ENCODE results near the gene NOP16.
"Not testable (repeated sequence)": the region's sequence is repeated elsewhere in the genome, so short reads cannot be mapped to it uniquely, and the experiment has no call there.

NOP16 gene

DNA sequence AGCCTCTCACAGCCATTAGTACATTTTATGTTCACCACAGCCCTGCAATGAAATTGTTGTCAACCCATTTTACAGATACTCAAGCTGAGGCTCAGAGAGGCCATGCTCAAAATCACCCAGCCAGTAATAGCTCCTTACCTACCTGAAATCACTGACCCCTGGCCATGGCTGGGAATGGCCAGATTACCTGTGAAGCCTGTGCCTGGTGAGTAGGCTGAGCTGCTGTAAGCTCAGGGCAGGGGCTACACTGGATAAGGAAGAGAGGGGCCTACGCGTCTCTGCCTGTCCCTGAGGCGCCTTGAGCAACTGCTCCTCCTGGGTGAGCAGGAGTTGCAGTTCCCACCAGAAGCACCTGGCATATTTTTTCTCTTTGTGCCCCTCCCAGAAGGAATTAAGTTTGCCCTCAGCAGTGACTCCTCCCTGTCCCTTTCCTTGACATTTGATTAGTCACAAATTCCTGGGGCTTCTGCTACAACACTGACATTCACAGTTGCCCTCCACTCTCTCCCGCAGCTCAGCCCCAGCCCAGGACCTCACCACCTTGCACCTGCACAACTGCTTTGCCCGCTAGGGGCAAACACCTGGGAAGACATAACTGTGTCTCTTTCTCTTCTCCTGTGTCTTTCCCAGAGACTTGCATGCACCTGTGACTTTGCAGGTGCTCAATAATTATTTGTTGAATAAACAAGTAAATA, 22.2 kb upstream of the NOP16 start:
- H3K4me3 ChIP-seq (ENCODE audit: control insufficient read depth, low read depth, low read length): no peak overlapping the region
- no peak for DNase-seq (ENCODE audit: low read depth)
- TF ChIP-seq, protein P1, sequence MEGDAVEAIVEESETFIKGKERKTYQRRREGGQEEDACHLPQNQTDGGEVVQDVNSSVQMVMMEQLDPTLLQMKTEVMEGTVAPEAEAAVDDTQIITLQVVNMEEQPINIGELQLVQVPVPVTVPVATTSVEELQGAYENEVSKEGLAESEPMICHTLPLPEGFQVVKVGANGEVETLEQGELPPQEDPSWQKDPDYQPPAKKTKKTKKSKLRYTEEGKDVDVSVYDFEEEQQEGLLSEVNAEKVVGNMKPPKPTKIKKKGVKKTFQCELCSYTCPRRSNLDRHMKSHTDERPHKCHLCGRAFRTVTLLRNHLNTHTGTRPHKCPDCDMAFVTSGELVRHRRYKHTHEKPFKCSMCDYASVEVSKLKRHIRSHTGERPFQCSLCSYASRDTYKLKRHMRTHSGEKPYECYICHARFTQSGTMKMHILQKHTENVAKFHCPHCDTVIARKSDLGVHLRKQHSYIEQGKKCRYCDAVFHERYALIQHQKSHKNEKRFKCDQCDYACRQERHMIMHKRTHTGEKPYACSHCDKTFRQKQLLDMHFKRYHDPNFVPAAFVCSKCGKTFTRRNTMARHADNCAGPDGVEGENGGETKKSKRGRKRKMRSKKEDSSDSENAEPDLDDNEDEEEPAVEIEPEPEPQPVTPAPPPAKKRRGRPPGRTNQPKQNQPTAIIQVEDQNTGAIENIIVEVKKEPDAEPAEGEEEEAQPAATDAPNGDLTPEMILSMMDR (conservative IDR thresholded peaks at IDR 0.05; ENCODE audit: control insufficient read depth, insufficient read depth, low read depth, low read length): no peak

DNA sequence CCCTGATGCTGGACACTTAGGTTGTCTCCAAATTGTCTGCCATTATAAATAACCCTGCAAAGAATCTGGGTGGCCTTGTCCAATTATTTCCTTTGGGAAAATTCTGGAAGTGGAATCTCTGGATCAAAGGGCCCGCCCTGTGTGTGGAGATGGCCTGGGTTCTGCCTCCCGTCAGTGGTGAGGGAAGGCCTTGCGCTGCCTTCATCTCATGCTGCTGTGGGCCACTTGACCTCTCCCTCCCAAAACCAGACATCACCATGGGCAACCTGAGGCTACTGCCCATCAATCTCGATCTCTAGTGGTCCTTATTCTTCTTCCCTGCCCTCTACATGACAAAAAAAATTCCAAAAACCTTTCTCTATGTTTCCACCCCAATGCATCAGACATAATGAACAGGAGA, 21.4 kb upstream of the NOP16 start:
- TF ChIP-seq, protein P1 (conservative IDR thresholded peaks at IDR 0.05; ENCODE audit: control insufficient read depth, insufficient read depth, low read depth, low read length): no peak
- no peak for DNase-seq (ENCODE audit: low read depth)
- H3K4me3 ChIP-seq (ENCODE audit: control insufficient read depth, low read depth, low read length): no peak overlapping the region

DNA sequence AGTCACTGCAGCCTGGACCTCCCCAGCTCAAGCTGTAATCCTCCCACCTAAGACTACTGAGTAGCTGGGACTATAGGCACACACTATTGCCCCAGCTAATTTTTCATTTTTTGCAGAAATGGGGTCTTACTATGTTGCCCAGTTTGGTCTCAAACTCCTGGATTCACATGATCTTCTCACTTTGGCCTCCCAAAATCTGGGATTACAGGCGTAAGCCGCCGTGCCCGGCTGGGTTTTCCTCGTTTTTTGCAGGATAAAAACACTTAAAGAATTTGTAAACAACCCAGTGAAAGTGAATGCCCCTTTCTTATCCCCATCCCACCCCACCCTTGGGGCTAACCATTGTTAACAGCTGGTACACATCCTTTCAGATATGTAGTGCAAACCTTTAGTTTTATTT, 20.2 kb upstream of the NOP16 start:
- TF ChIP-seq, protein P1 (conservative IDR thresholded peaks at IDR 0.05; ENCODE audit: control insufficient read depth, insufficient read depth, low read depth, low read length): no peak

DNA sequence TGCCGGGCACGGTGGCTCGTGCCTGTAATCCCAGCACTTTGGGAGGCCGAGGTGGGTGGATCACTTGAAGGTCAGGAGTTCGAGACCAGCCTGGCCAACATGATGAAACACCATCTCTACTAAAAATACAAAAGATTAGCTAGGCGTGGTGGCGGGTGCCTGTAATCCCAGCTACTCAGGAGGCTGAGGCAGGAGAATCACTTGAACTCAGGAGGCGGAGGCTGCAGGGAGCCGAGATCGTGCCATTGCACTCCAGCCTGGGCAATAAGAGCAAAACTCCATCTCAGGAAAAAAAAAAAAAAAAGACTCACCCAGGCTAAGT, 19.8 kb upstream of the NOP16 start:
- DNase-seq (ENCODE audit: low read depth); H3K4me3 ChIP-seq (ENCODE audit: control insufficient read depth, low read depth, low read length): not testable (repeated sequence)

More for the DNA sequence above, 20.2 kb upstream of the NOP16 start:
- no peak overlapping the region for H3K4me3 ChIP-seq (ENCODE audit: control insufficient read depth, low read depth, low read length)
- no peak for DNase-seq (ENCODE audit: low read depth)

DNA sequence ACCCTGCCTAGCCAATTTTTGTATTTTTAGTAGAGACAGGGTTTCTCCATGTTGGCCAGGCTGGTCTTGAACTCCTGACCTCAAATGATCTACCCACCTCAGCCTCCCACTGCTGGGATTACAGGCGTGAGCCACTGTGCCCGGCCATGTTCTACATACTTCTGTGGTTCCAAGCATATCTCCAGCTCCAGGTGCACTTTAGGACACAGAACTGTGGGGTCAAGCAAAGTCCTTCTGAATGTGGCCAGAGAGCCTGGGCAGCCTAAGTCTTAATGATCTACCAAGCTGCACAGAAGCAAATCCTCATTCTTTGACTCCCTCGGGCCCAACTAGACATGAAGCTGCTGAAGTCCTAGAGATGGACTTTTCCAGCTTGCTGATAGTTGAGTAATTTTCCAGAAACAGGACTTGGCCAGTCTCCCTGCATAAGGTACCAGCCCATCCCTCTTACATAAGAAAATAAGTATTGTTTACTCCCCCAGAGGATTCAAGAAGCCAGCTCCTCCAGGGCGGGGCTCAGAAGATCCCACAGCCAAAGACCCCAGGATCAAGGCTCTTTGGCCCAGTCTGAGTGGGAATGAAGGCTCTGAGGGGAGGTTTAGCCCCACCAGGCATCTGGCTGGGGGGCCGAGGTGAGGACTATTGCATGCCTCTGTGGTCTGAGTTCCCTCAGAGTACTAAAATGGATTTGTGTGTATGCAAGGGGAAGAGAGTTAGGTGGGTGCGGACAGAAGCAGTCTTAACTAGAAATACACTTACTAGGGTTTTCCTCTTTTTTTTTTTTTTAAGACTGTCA, 19.3 kb upstream of the NOP16 start:
- no peak overlapping the region for H3K4me3 ChIP-seq (ENCODE audit: control insufficient read depth, low read depth, low read length)
- DNase-seq (ENCODE audit: low read depth): peak; percentile 25
- TF ChIP-seq, protein P1 (conservative IDR thresholded peaks at IDR 0.05; ENCODE audit: control insufficient read depth, insufficient read depth, low read depth, low read length): no peak

DNA sequence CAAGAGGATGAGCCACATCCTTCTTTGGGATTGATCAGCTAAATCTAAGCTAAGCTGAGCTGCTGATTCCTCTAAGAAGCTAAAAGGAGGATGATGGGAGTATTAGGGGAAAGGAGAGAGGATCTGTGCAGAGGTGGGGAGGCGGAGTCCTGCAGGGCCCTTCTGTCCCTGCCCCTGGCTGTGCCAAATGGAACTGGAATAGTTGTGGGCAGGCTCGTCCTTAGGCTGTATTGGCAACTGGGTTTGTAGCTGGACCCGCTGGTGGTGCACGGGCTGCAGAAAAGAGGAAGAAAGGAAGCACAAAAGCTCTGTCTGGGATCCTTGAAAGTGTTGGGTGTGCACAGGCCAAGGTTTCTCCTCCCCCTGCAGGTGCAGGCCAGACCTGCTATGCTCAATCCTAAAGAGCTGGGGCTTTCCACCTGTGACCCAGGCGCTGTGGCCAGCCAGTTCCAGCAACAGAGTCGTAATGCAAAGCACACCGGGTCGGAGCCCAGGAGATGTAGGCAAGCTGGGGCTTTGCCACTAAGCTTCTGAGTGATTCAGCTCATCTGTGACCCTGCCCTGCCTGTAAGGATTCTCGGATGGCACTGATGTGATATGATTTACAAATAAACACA, 18.1 kb upstream of the NOP16 start:
- no peak overlapping the region for H3K4me3 ChIP-seq (ENCODE audit: control insufficient read depth, low read depth, low read length)
- TF ChIP-seq, protein P1 (conservative IDR thresholded peaks at IDR 0.05; ENCODE audit: control insufficient read depth, insufficient read depth, low read depth, low read length): no peak
- DNase-seq (ENCODE audit: low read depth): no peak

All from fibroblast of mammary gland (primary cell).